HAP-1 (cell line): ENCODE results near the gene BET1.

Experiments used
- DNase-seq, 2 experiments: peaks; one replicate each; pipeline ENCODE4 v3.0.0-alpha.2; 2016 to 2020; ENCODE audit warnings: low spot score in 2 of 2
- H3K27me3 ChIP-seq: fragments of 250-450 bp; sonication (Bioruptor Pico); 2 replicates; pipeline ENCODE4 v1.5.1; 2020; ENCODE audit warnings: low read depth, mild to moderate bottlenecking, moderate library complexity
- H3K36me3 ChIP-seq: fragments of 250-450 bp; sonication (Bioruptor Pico); replicated peaks from 2 replicates; pipeline ENCODE4 v1.5.1; 2020; ENCODE audit warnings: mild to moderate bottlenecking
- H3K4me1 ChIP-seq: fragments of 250-450 bp; sonication (Bioruptor Pico); 2 replicates; pipeline ENCODE4 v1.5.1; 2020; ENCODE audit warnings: mild to moderate bottlenecking
- H3K4me3 ChIP-seq: fragments of 250-450 bp; sonication (Bioruptor Pico); 2 replicates; pipeline ENCODE4 v1.5.1; 2020; ENCODE audit warnings: mild to moderate bottlenecking, moderate library complexity
- H3K9me3 ChIP-seq: fragments of 250-450 bp; sonication (Bioruptor Pico); 2 replicates; pipeline ENCODE4 v1.5.1; 2020; ENCODE audit warnings: mild to moderate bottlenecking, moderate library complexity
- in situ Hi-C: fragments of 300-500 bp; cut with MboI; formaldehyde crosslinking; loops from 3 replicates; pipeline ENCODE4 v1.14.3; 2020; ENCODE audit warnings: low sequenced_read_pairs, inconsistent platforms, mixed read lengths

BET1 gene

GRCh38 chr7:93964262-93964661 is 39.9 kb downstream of the BET1 start:
- Histone ChIP-seq H3K36me3 (no peaks in the 10 kb centered on the region), H3K9me3 (no peaks in the 10 kb centered on the region), H3K4me1 (no peaks in the 10 kb centered on the region), H3K4me3 (no peak overlapping the region), H3K27me3 (peaks cover 8% of the 10 kb centered on the region)
- in situ Hi-C loops, result no loop called here
- DNase-seq, result no peak

GRCh38 chr7:93960986-93961385 is 43.2 kb downstream of the BET1 start:
- Histone ChIP-seq H3K4me3 (no peak overlapping the region), H3K27me3 (peaks cover 8% of the 10 kb centered on the region), H3K9me3 (no peaks in the 10 kb centered on the region), H3K36me3 (no peaks in the 10 kb centered on the region), H3K4me1 (no peaks in the 10 kb centered on the region)
- in situ Hi-C loops, result no loop called here
- DNase-seq, result no peak

- DNase-seq, result no peak
- Histone ChIP-seq H3K4me3 (no peak overlapping the region), H3K36me3 (no peaks in the 10 kb centered on the region), H3K27me3 (no peaks in the 10 kb centered on the region; the same call in 1 of the 2 replicates), H3K4me1 (no peaks in the 10 kb centered on the region), H3K9me3 (no peaks in the 10 kb centered on the region)
- in situ Hi-C loops, result no loop called here
Measured at GRCh38 chr7:93958651-93959050, 45.5 kb downstream of the BET1 start.

- in situ Hi-C loops, result no loop called here
- no peak for DNase-seq
- no peaks in the 10 kb centered on the region; the same call in 1 of the 2 replicates for H3K27me3 ChIP-seq
Measured at GRCh38 chr7:93958216-93958615, 45.9 kb downstream of the BET1 start.

GRCh38 chr7:93957767-93958166 is 46.4 kb downstream of the BET1 start:
- no peak for DNase-seq
- no peaks in the 10 kb centered on the region; the same call in 1 of the 2 replicates for H3K27me3 ChIP-seq
- no peaks in the 10 kb centered on the region for H3K9me3 ChIP-seq
- no peak overlapping the region for H3K4me3 ChIP-seq
- in situ Hi-C loops, result no loop called here
- H3K36me3 ChIP-seq, result no peaks in the 10 kb centered on the region
- no peaks in the 10 kb centered on the region for H3K4me1 ChIP-seq

More at GRCh38 chr7:93958216-93958615, 45.9 kb downstream of the BET1 start:
- H3K36me3 ChIP-seq, result no peaks in the 10 kb centered on the region
- H3K4me3 ChIP-seq, result no peak overlapping the region
- H3K9me3 ChIP-seq, result no peaks in the 10 kb centered on the region
- no peaks in the 10 kb centered on the region for H3K4me1 ChIP-seq

GRCh38 chr7:93955304-93955703 is 48.9 kb downstream of the BET1 start:
- Histone ChIP-seq H3K9me3 (no peaks in the 10 kb centered on the region), H3K4me3 (no peak overlapping the region), H3K36me3 (no peaks in the 10 kb centered on the region), H3K4me1 (no peaks in the 10 kb centered on the region), H3K27me3 (no peaks in the 10 kb centered on the region; the same call in 1 of the 2 replicates)
- no peak for DNase-seq
- in situ Hi-C loops, result no loop called here

- no peaks in the 10 kb centered on the region for H3K36me3 ChIP-seq
- no peak for DNase-seq
- in situ Hi-C loops, result no loop called here
- H3K9me3 ChIP-seq, result no peaks in the 10 kb centered on the region
- H3K4me3 ChIP-seq, result no peak overlapping the region
- H3K4me1 ChIP-seq, result no peaks in the 10 kb centered on the region
- no peaks in the 10 kb centered on the region for H3K27me3 ChIP-seq
Measured at GRCh38 chr7:93949423-93949822, 54.7 kb downstream of the BET1 start.

- Histone ChIP-seq H3K27me3 (no peaks in the 10 kb centered on the region), H3K4me3 (no peak overlapping the region), H3K36me3 (no peaks in the 10 kb centered on the region), H3K9me3 (no peaks in the 10 kb centered on the region), H3K4me1 (no peaks in the 10 kb centered on the region)
- no peak for DNase-seq
- in situ Hi-C loops, result no loop called here
Measured at GRCh38 chr7:93948873-93949272, 55.3 kb downstream of the BET1 start.

GRCh38 chr7:93948106-93948505 is 56.0 kb downstream of the BET1 start:
- Histone ChIP-seq H3K9me3 (no peaks in the 10 kb centered on the region), H3K27me3 (no peaks in the 10 kb centered on the region), H3K36me3 (no peaks in the 10 kb centered on the region), H3K4me1 (no peaks in the 10 kb centered on the region), H3K4me3 (no peak overlapping the region)
- no peak for DNase-seq
- in situ Hi-C loops, result no loop called here

- Histone ChIP-seq H3K27me3 (no peaks in the 10 kb centered on the region), H3K4me3 (no peak overlapping the region), H3K4me1 (no peaks in the 10 kb centered on the region), H3K9me3 (no peaks in the 10 kb centered on the region), H3K36me3 (no peaks in the 10 kb centered on the region)
- in situ Hi-C loops, result no loop called here
- DNase-seq, result no peak
Measured at GRCh38 chr7:93945756-93946535, 58.2 kb downstream of the BET1 start.

GRCh38 chr7:93945083-93945482 is 59.1 kb downstream of the BET1 start:
- Histone ChIP-seq H3K27me3 (no peaks in the 10 kb centered on the region), H3K4me3 (no peak overlapping the region), H3K9me3 (no peaks in the 10 kb centered on the region), H3K4me1 (no peaks in the 10 kb centered on the region), H3K36me3 (no peaks in the 10 kb centered on the region)
- no peak for DNase-seq
- in situ Hi-C loops, result no loop called here

- DNase-seq, result no peak
- in situ Hi-C loops, result no loop called here
Measured at GRCh38 chr7:93944673-93945072, 59.5 kb downstream of the BET1 start.

GRCh38 chr7:93943816-93944540 is 60.2 kb downstream of the BET1 start:
- Histone ChIP-seq H3K36me3 (no peaks in the 10 kb centered on the region), H3K9me3 (no peaks in the 10 kb centered on the region), H3K4me1 (no peaks in the 10 kb centered on the region), H3K4me3 (no peak overlapping the region), H3K27me3 (no peaks in the 10 kb centered on the region)
- in situ Hi-C loops, result no loop called here
- no peak for DNase-seq

More at GRCh38 chr7:93944673-93945072, 59.5 kb downstream of the BET1 start:
- no peaks in the 10 kb centered on the region for H3K36me3 ChIP-seq
- H3K4me1 ChIP-seq, result no peaks in the 10 kb centered on the region
- no peak overlapping the region for H3K4me3 ChIP-seq
- H3K27me3 ChIP-seq, result no peaks in the 10 kb centered on the region
- no peaks in the 10 kb centered on the region for H3K9me3 ChIP-seq
